NCI-H1694 treated with DMSO at 0.1 percent for 48 hours (cell line): ENCODE measurements around the gene SRGAP1.

Experiments
- DNase-seq: peaks from one replicate; lab custom pipeline; 2025; lab: John Stamatoyannopoulos, UW

SRGAP1 gene

DNA sequence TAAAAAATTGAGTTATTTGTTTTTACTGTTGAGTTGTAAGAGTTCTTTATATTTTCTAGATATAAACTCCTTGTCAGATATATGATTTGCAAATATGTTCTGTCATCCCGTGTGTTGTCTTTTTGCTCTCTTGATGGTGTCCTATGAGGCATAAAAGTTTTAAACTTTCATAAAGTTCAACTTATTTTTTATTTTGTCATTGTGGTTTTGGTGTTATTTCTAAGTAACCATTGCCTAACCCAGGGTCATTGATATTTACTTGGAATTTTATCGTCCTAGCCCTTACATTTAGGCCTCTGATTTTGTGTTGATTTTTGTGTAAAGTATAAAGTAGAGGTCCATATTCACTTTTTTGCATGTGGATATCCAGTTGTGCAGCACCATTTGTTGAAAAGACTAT is 63.1 kb downstream of the SRGAP1 start:
- DNase-seq, result no peak

GRCh38 chr12:63909746-63910145 is 65.2 kb downstream of the SRGAP1 start:
- DNase-seq, result no peak

DNA sequence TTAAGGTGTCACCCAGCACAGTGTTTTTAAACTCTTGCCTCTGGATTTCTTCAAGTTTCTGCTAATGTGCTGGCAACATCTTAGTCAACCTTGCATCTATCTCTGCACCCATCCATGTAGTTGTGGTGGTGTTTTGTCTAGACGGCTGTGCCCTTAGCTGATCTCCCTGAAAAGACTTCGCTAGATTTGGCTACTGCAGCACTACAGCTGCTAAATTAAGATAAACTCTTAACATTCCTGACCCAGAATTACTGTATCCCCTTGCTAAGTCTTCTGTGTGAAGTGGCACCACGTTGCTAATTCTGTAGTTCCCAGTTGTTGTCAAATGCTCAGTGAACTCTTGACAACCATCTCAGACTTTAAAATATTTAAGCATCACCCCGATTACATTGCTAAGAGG is 66.8 kb downstream of the SRGAP1 start:
- no peak for DNase-seq

DNA sequence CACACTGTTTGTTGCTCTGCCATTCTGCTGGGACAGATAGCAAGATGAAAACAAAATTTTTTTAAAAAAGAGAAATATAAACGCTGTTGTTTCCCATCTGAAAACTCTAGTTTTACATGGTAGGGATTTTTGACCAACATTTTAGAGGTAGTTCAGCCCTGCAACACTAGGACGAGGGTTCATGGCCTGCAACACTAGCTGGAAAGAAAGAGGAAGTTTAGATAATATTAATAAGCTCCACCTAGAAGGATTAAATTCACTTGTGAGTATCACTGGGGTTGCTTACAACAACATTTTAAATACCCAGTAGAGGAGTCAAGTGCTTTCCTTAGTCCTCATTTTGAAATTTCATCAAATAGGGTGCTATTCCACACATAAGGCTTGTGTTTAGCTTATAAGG is 68.2 kb downstream of the SRGAP1 start:
- no peak for DNase-seq

GRCh38 chr12:63913929-63914328 is 69.4 kb downstream of the SRGAP1 start:
- DNase-seq, result no peak

- DNase-seq, result no peak
Measured at GRCh38 chr12:63915105-63915800, 70.8 kb downstream of the SRGAP1 start.

DNA sequence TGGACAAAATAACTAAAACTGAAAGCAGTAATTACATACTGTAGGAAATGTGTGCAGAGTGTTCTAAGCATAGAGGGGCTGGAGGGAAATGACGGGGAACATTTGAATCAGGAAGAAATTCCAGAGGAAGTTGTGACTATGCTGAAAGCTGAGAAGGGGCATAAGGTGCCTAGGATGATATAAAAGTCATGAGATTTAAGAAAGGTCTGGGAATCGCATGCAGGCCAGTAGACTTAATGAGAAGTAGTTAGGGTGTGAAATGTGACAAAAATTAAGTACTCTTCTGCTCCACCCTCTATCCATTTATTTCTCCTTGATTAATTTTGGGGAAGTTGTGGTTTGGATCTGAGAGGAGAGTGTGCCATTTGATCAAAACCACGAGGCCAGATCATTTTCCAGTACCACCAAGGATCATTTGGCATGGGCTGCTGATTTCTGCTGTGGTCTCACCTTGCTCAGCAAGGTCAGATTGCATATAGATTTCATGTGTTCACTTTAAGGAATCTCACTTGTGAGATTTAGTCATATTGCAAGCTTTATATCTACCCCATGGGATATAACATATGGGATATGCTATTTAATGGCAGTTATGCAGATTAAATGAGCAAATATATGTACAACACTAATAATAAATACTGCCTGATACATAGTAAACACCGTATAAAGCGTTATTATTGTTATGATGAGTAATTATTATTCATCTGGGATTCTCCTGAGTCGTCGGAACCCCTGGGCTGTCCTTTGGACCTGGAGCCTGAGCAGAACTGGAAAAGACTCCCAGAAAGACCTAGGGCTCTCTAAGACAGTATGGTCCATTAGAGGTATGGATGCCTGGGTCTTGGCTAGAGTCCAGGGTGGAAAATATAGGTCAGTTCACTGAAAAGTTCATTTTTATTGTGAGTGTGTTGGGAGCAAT is 72.3 kb downstream of the SRGAP1 start:
- DNase-seq, result no peak

- no peak for DNase-seq
Measured at GRCh38 chr12:63917477-63917862, 73.0 kb downstream of the SRGAP1 start.

- no peak for DNase-seq
Measured at GRCh38 chr12:63917864-63918799, 73.6 kb downstream of the SRGAP1 start.

GRCh38 chr12:63918800-63919300 is 74.3 kb downstream of the SRGAP1 start:
- DNase-seq, result no peak

- DNase-seq, result no peak
Measured at GRCh38 chr12:63919756-63920155, 75.3 kb downstream of the SRGAP1 start.

GRCh38 chr12:63921157-63921556 is 76.7 kb downstream of the SRGAP1 start:
- DNase-seq, result no peak

GRCh38 chr12:63922474-63922873 is 78.0 kb downstream of the SRGAP1 start:
- no peak for DNase-seq

DNA sequence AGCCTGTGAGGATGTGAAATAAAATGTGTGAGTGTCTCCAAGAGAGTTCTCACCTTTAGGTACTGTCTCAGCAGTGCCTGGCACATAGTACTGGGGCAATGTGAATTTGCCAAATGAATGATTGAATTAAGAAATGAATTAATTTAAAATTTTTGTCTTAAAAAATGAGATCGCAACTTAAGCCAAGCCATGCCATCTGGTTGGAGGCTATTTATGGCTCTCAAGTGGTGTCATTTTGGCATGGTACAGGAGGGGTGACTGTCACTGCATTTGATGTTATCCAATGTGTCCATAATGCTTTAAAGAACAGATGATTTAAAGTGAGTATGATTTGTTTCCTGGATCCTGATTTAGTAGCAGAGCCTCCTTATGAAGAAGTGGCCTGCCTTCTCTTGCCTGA is 80.3 kb downstream of the SRGAP1 start:
- DNase-seq, result no peak

DNA sequence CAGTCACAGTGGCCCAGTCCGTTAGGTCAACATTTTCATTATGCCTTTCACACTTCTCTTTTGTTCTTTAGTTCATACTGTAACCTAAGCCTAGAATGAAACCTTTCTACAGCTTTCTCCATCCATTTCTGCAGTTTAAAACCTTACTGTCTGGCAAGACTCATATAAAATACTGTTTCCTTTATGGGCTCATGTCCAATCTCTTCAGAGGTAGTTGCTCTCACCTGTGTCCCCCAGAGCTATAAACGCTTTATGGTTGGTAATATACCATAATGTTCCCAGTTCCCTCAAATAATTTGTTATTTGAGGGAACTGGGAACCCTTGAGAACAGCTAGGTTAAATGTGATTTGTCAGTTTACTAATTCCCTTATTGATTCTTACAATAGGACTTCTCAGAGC is 83.0 kb downstream of the SRGAP1 start:
- DNase-seq, result no peak

DNA sequence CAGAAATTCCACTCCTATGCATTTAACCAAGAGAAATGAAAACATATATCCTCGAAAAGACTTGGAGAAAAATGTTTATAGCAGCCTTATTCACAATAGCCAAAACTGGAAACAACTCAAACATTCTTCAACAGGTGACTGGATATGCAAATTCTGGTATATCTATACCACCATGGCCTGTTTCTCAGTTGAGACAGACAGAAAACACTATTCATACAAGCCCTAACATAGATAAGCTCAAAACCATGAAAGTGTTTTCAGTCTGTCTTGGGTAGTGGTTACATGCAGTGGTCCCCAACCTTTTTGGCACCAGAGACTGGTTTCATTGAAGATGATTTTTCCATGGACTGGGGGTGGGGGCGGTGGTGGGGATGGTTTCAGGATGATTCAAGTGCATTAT is 83.8 kb downstream of the SRGAP1 start:
- no peak for DNase-seq

DNA sequence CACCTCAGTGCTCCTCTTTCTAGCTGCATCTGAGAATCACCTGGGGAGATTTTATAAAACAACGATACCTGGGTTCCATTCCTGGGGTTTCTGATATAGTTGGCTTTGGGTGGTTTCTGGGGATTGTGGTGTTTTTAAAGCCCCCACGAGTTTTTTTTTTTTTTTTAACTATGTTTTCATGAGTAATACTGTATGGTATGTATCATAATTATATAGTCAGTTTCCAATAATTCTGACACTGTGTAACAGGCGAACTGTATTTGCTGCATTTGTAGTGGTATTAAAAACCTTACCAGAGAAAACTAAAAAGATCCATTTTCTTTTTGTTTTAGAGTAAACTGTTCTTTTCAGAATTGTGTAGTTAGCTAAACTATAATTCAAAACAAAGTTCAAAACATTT is 84.9 kb downstream of the SRGAP1 start:
- DNase-seq, result no peak

DNA sequence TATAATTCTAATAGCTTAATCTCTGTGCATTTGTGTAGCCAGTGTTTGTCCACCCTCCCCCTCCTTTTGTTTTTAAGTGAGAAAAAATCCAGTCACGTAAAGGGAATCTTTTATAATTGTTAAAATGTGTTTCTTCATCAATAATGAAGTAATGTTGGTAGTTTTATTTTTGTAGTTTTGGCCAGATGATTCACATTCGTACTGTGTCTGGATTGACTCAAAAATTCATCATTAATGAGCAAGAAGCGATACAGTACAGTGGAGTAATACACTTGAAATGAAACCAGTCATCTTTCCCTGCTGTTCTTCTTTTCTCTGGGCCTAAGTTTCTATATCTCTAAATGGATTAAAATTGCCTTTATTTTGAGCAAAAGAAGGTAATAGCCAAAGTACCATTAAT is 86.5 kb downstream of the SRGAP1 start:
- no peak for DNase-seq

DNA sequence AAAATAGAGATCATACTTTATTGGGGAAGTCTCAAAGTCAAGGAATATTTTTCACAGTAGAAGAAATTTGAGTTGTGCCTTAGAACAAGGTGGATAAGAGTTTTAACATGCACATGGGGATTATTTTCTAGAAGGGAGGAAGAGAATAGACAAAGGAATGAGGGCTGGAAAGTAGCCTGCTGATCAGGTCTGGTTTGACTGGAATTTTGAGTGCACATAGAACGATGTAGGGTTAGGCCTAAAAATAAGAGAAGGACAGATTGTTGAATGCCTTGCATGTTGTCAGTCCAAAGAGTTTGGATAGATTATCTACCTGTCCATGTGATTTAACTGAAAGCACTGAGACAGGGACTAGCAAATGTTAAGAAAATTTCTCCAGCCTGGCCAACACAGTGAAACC is 87.2 kb downstream of the SRGAP1 start:
- DNase-seq, result no peak

DNA sequence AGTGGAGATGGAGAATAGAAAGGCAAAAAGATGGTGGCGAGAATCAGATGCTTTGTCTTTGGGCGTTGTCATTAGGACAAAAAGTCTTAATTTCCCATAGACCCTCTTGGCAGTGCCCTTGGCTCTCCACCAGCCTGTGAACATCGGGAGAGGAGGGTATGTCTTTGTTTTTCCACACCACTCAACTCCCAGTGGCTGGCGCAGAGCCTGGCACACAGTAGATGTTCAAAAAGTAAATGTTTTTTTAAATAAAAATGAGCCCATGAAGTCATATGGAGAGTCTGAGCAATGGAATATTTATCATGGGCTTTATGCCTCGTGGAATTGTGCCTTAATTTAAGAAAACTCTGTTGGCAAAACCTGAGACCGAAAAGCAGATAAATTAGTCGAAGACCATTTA is 90.4 kb downstream of the SRGAP1 start:
- peak; percentile 73 for DNase-seq

DNA sequence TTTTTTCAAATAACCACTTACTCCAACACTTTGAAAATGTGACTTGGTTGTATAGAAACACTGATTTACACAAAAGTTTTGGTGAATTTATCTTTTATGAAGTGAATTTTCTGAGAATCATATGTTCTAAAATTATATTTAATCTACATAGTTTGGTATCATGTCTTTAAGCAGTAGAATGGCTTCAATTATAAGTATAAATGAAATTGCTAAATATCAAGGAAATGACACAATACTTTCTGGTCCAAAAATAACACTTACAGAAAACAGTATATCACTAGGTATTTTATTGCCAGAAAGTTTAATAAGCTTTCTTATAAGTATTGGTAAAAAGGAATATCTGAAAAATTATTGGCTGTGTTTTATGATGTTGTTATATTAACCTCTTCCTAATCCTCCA is 90.9 kb downstream of the SRGAP1 start:
- no peak for DNase-seq
